Esophagus squamous epithelium (tissue), 5 donors: Measurements from ENCODE around the gene TDRD12. TPM values are rescaled to one million over a fixed set of nuclear protein-coding genes. Genes with fewer than 3 reads are reported as not detected.

ENCODE experiments used
- DNase-seq: peaks from one replicate; lab custom pipeline; 2025; lab: John Stamatoyannopoulos, UW
- H3K27ac ChIP-seq, 4 donors: fragments of 200-600 bp; sonication (generic); one replicate each; pipeline ENCODE4 v1.5.1; 2016 to 2019; ENCODE audit warnings: mild to moderate bottlenecking in 1 of 4
- H3K27me3 ChIP-seq, 4 donors: fragments of 200-600 bp; sonication (generic); 1 replicate in 3 of 4; 2 replicates in 1 of 4; pipeline versions ENCODE4 v1.5.1 to v1.6.0; 2017 to 2021; ENCODE audit warnings: antibody characterized with exemption in 1 of 4
- H3K36me3 ChIP-seq, 3 donors: fragments of 200-600 bp; sonication (generic); one replicate each; pipeline ENCODE4 v1.5.1; 2016 to 2019
- H3K4me1 ChIP-seq, 3 donors: fragments of 200-600 bp; sonication (generic); one replicate each; pipeline ENCODE4 v1.5.1; 2017 to 2019
- H3K4me3 ChIP-seq, 4 donors: fragments of 200-600 bp; sonication (generic); 1 replicate in 3 of 4; 2 replicates in 1 of 4; pipeline ENCODE4 v1.5.1; 2016 to 2019; ENCODE audit warnings: mild to moderate bottlenecking in 2 of 4, moderate library complexity in 1 of 4
- H3K9me3 ChIP-seq, 3 donors: fragments of 200-600 bp; sonication (generic); one replicate each; pipeline ENCODE4 v1.5.1; 2016 to 2019
- POLR2A ChIP-seq, 4 donors: fragments of 450-650 bp; IDR thresholded peaks; one replicate each; pipeline ENCODE4 v1.6.1; 2017; ENCODE audit warnings: antibody characterized with exemption in 4 of 4, mild to moderate bottlenecking in 4 of 4, moderate library complexity in 3 of 4
- WGBS, 2 donors: methylation state at CpG; one replicate each; pipeline ENCODE4 v1.1.5; 2018; 5-methylcytosine and 5-hydroxymethylcytosine counted together
- intact Hi-C: fragments of 100-400 bp; cut with DNase I; formaldehyde crosslinking; loops from one replicate; pipeline ENCODE4 v1.15.0; 2022
- total RNA-seq, 4 donors: library from RNA; depleted of rRNA; stranded (reverse); fragments of >200 nt; gene quantifications; one replicate each; pipeline ENCODE4 v1.1.0, GENCODE V29; 2016
- TF ChIP-seq, protein P1 (sequence below), 6 experiments: fragments of 450-650 bp in 4 of 6; fragments of 200-600 bp in 2 of 6; sonication (generic) in 2 of 6; IDR thresholded peaks; one replicate each; pipeline ENCODE4 v1.5.1; 2016 to 2019; ENCODE audit warnings: antibody characterized with exemption in 6 of 6, mild to moderate bottlenecking in 4 of 6, moderate library complexity in 4 of 6
- donor health status: DM: yes; HTN: yes; CAD: no.

TDRD12 gene
- total RNA-seq, 4 donors from 2014 or later, result 0.18 to 1.7 (median 0.42) TPM; not detected in 1

DNA sequence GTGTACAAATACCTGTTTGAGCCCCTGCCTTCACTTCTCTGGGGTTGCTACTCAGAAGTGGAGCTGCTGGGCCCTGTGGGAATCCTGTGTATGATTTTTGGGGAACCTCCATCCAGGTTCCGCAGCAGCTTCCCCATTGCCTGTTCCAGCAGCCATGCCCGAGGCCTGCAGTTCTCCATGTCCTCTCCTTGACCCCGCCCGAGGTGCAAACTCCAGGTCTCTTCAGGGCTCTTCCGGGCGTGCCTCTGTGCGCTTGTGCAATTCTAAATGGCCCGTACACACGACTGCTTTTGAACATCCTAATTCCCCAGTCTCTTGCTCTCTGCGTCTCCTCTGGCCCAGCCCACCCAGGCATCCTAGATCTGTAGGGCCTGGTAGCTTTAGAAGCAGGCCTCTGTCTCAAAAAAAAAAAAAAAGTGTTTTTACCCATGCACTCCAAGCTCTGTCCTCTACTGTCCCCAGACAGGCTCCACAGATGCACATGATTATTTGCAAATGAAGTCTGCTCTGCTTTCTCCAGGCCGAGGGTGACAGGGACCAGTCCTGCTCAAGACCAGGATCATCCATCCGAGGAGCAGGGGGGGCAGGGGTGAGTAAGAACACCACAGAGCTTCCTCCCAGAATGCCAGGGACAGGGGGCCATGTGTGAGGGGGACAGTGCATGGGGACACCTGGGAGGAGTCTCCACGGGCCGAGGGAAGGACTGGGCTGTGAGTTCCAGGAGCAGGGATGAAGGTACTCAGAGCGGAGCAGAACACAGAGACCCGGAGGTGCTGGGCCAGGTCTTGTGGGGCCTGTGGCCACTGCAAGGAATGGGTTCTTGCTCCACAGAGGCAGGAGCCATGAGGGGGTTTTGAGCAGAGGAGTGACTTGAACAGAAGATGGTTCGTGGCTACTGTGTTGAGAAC, 98.3 kb downstream of the TDRD12 start:
- Histone ChIP-seq H3K27me3 (peaks cover 0 to 24% (median 0%) of the 10 kb centered on the region in 4 donors), H3K4me3 (no peak overlapping the region), H3K9me3 (no peaks in the 10 kb centered on the region), H3K27ac (no peak overlapping the region), H3K36me3 (no peaks in the 10 kb centered on the region), H3K4me1 (no peaks in the 10 kb centered on the region)
- intact Hi-C loops, result no loop called here
- 68 to 76% methylated on average over 15 to 17 of the region's 17 CpGs for whole genome bisulfite sequencing, 2 donors
- DNase-seq, result no peak
- TF ChIP-seq, protein P1, sequence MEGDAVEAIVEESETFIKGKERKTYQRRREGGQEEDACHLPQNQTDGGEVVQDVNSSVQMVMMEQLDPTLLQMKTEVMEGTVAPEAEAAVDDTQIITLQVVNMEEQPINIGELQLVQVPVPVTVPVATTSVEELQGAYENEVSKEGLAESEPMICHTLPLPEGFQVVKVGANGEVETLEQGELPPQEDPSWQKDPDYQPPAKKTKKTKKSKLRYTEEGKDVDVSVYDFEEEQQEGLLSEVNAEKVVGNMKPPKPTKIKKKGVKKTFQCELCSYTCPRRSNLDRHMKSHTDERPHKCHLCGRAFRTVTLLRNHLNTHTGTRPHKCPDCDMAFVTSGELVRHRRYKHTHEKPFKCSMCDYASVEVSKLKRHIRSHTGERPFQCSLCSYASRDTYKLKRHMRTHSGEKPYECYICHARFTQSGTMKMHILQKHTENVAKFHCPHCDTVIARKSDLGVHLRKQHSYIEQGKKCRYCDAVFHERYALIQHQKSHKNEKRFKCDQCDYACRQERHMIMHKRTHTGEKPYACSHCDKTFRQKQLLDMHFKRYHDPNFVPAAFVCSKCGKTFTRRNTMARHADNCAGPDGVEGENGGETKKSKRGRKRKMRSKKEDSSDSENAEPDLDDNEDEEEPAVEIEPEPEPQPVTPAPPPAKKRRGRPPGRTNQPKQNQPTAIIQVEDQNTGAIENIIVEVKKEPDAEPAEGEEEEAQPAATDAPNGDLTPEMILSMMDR (IDR thresholded peaks at IDR 0.05), result no peak
- TF ChIP-seq POLR2A (IDR thresholded peaks at IDR 0.05), result no peak

DNA sequence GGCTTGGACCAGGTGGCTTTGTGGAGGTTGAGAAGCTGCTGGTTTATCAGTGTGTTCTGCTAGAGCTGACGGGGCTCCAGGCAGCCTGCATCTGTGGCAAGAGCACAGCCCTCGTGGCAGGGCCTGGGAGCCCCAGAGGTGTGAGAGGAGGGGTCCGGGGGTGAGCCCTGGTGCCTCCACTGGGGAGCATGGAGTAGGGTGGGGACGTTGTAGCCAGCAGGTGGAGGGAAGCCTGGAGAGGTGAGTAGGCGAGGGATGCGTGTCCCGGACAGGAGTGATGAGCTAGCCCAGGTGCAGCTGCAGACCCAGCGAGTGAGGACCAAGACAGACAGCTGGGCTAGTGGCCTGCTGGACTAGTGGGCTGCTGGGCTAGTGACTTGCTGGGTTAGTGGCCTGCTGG, 99.0 kb downstream of the TDRD12 start:
- Histone ChIP-seq H3K36me3 (no peaks in the 10 kb centered on the region), H3K4me1 (no peaks in the 10 kb centered on the region), H3K9me3 (no peaks in the 10 kb centered on the region), H3K4me3 (no peak overlapping the region), H3K27me3 (peaks cover 0 to 30% (median 0%) of the 10 kb centered on the region in 4 donors), H3K27ac (no peak overlapping the region)
- 75 to 85% methylated on average over 8 of the region's 8 CpGs for WGBS, 2 donors
- no peak for TF ChIP-seq POLR2A (IDR thresholded peaks at IDR 0.05)
- TF ChIP-seq, protein P1 (IDR thresholded peaks at IDR 0.05), result no peak
- intact Hi-C loops, result no loop called here
- DNase-seq, result no peak

DNA sequence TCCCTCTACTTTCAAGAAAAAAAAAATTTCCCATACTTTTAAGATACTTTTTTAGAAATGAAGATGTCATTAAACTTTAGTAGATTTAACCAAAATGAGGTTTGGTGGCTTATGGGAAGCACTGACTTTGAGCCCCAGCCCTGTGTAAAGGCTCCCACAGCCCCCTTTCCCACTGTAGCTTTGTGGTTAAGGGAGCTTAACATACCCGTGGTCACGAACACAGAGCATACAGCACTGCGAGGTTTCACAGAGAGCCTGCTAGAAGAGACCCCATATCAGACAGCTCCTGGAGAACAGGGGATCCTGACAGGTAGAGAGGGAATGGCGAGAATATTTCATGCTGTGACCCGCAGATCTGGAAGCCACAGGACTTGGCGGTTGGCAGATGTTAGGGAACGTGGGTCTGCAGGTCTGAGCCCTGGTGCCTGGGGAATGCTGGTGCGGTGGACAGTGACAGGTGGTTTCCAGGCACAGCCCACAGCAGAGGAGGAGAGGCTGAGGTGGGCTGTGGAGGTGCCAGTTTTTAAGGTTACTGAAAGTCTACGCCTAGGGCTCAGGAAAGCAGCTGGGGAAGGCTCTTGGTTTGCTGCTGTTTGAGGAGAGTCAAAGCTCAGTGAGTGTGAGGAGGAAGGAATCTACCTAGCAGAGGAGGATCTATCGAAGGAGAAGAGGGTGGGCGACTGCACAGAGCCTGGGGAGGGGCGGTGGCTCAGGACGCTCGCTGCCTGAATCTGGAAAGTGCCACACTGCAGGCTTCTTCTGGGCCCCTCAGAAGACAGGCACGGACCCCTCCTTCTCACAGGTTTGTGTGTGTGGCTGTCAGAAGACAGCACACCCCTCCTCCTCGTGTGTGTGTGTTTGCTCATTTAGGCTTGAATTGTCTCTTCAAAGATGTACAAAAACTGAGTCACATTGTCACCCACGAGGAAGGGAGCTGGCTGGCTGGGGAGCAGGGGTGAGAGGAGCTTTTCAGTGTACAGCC, 100.1 kb downstream of the TDRD12 start:
- no peak for DNase-seq
- WGBS, 2 donors, result 54 to 60% methylated on average over 16 to 17 of the region's 17 CpGs
- Histone ChIP-seq H3K27me3 (peaks cover 0 to 42% (median 0%) of the 10 kb centered on the region in 4 donors), H3K9me3 (no peaks in the 10 kb centered on the region), H3K36me3 (no peaks in the 10 kb centered on the region), H3K27ac (no peak overlapping the region), H3K4me1 (no peaks in the 10 kb centered on the region), H3K4me3 (no peak overlapping the region)
- intact Hi-C loops, result no loop called here
- no peak for TF ChIP-seq POLR2A (IDR thresholded peaks at IDR 0.05)
- TF ChIP-seq, protein P1 (IDR thresholded peaks at IDR 0.05), result no peak

DNA sequence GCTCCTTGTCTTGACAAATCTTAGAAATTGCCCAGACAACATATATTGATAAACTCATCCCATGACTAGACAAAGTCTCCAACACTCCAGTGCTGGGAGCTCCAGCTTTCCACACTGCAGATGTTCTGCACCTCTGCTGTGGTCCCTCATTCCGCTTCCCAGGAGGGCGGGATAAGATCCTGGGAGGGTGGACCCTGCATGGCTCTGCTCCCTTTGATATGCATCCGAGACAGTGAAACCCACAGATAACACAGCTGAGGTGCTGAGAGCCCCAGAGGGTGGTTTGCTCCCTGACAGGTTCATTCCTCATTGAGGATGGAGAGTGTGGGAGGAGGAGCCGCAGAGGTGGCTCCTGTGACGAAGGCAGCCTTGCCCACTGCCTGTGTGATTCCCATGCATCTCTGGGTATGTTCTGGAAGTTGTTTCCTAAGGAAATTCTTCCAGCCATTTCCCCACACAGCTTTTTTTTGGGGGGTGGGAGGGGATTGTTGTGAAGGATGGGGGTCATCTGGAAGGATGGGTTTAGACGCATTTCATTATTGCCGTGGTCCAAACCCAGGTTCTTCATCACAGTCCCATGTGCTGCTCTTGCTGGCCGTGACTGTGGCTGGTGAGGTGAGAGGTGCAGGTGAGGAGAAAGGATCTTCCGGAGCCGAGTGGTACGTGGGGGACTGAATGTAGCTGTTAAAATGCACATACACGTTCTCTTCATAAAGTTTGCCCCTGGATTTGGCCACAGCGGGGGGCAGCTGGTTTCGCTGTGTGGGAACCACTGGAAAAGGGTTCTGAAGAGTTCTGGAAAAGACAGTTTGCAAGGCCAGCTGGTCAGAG, 103.6 kb downstream of the TDRD12 start:
- WGBS, 2 donors, result 81 to 88% methylated on average over 10 to 13 of the region's 14 CpGs
- no peak for DNase-seq
- Histone ChIP-seq H3K4me1 (no peaks in the 10 kb centered on the region), H3K36me3 (no peaks in the 10 kb centered on the region), H3K4me3 (no peak overlapping the region), H3K9me3 (no peaks in the 10 kb centered on the region), H3K27me3 (peaks cover 0 to 40% (median 0%) of the 10 kb centered on the region in 4 donors), H3K27ac (no peak overlapping the region)
- intact Hi-C loops, result no loop called here
- TF ChIP-seq POLR2A (IDR thresholded peaks at IDR 0.05), result no peak
- TF ChIP-seq, protein P1 (IDR thresholded peaks at IDR 0.05), result no peak
